Prostate gland (tissue), 2 donors: ENCODE data around the gene FBXL19.

Experiments used
- POLR2AphosphoS5 ChIP-seq: sonication (generic); formaldehyde crosslinking; IDR thresholded peaks from one replicate; pipeline ENCODE4 v1.6.1; 2017; ENCODE audit warnings: antibody characterized with exemption
- TF ChIP-seq, protein P1 (sequence below), 4 experiments: fragments of 200-600 bp in 2 of 4; fragments of 450-650 bp in 2 of 4; sonication (generic) in 2 of 4; IDR thresholded peaks; 1 replicate in 3 of 4; 2 replicates in 1 of 4; pipeline ENCODE4 v1.5.1; 2016 to 2019; ENCODE audit warnings: antibody characterized with exemption in 4 of 4, mild to moderate bottlenecking in 2 of 4, moderate library complexity in 2 of 4

GRCh38 chr16:30922420-30922959 is 882 bp upstream of the FBXL19 start:
- TF ChIP-seq, protein P1, sequence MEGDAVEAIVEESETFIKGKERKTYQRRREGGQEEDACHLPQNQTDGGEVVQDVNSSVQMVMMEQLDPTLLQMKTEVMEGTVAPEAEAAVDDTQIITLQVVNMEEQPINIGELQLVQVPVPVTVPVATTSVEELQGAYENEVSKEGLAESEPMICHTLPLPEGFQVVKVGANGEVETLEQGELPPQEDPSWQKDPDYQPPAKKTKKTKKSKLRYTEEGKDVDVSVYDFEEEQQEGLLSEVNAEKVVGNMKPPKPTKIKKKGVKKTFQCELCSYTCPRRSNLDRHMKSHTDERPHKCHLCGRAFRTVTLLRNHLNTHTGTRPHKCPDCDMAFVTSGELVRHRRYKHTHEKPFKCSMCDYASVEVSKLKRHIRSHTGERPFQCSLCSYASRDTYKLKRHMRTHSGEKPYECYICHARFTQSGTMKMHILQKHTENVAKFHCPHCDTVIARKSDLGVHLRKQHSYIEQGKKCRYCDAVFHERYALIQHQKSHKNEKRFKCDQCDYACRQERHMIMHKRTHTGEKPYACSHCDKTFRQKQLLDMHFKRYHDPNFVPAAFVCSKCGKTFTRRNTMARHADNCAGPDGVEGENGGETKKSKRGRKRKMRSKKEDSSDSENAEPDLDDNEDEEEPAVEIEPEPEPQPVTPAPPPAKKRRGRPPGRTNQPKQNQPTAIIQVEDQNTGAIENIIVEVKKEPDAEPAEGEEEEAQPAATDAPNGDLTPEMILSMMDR (IDR thresholded peaks at IDR 0.05): peak in 1 of 4 experiments; percentile 33
- peak; percentile 95 for TF ChIP-seq POLR2AphosphoS5
